Medulla oblongata (tissue), 1 donor: ENCODE data around the gene XRCC4.

ENCODE experiments used
- DNase-seq: peaks from one replicate; pipeline ENCODE4 v3.0.0-alpha.2; 2015; ENCODE audit errors: extremely low spot score

Gene XRCC4

DNA sequence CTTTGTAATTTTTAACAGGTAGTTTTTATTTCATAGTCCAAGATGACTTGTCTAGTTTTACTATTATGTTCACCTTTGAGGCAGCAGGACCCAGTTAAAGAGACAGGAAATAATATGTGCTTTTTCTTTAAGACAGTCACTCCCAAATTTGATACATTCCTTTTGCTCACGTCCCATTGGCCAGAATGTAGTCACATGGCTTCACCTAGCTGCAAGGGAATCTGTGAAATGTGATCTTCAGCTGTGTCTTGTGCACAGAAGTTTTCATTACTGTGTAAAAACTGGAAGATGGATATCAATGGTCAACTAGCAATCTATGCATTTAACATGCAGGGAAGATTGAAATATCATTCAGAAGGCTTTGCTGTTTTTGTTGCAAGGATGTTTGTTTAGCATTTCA is 41.1 kb downstream of the XRCC4 start:
- no peak for DNase-seq

DNA sequence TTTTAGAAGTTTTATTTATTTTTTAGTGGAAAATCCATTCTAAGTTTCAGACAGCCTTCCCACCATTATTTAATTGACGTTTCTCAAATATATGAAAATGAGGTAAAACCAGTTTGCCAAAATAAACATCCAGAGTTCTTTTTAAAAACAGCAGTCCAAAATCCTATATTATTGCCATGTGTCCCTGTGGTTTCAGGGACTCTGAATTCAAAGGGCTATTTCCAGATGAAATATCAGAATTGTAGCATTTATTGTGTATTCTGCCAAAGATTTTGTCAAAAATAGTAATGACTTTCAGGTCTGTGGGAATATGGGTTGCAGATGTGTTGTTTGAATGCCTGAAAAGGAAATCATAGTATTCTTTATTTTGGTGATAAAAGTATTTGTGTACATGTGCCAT is 41.6 kb downstream of the XRCC4 start:
- no peak for DNase-seq

DNA sequence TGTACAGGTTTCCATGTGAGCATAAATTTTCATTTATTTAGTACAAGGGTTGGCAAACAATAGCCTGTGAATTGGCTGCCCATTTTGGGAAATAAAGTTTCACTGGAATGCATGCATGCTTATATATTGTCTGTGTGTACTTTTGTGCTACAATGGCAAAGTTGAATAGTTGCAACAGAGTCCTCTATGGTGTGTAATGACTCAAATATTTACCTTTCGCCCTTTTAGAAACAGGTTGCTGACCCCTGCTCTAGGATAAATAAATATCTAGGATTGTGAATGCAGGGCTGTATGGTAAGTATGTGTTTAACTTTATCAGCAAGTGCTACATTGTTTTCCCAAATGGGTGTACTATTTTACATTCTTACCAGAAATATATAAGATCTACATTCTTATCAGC is 47.2 kb downstream of the XRCC4 start:
- DNase-seq, result no peak

DNA sequence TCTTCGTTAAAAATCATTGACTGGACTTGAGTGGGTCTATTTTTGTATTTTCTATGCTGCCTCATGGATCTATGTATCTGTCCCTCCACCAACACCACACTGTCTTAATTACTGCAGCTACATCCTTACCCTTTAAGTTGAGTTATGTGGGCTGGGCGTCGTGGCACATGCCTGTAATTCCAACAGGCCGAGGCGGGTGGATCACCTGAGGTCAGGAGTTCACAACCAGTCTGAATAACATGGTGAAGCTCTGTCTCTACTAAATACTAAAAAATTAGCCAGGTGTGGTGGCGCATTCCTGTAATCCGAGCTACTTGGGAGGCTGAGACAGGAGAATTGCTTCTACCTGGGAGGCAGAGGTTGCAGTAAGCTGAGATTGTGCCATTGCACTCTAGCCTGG is 48.2 kb downstream of the XRCC4 start:
- no peak for DNase-seq

DNA sequence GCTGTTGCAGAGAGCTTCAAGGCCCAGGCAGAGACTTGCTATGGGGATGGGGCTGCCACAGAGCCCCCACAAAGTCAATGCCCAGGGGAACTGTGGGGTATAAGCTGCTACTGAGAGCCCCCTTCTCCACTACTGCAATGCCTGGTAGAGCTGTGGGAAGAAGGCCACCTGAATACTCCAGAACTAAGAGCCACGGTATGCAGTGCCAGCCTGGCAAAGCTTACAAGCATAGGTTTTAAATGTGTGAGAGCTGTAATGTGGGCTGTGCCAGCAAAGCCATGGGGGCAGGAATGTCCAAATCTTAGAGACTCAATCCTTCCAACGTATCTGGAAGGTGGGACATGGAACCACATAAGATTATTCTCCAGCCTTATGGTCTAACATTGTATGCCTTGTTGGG is 49.2 kb downstream of the XRCC4 start:
- DNase-seq, result no peak

DNA sequence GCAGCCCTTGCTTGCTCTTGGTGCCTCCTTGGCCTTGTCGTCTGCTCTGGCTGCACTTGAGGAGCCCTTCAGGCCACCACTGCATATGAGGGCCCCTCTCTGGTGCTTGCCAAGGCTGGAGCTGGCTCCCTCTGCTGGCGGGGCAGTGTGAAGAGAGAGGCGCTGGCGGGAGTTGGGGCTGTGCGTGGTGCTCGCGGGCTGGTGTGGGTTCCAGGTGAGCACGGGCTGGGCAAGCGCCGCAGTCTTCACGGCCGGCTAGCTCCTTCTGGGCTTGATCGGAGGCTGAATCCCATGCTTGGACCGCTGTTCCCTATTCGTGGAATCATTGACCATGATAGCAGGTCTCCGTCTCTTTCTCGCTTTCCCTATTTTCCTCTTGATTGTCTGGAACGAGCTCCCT is 56.5 kb downstream of the XRCC4 start:
- DNase-seq, result no peak

DNA sequence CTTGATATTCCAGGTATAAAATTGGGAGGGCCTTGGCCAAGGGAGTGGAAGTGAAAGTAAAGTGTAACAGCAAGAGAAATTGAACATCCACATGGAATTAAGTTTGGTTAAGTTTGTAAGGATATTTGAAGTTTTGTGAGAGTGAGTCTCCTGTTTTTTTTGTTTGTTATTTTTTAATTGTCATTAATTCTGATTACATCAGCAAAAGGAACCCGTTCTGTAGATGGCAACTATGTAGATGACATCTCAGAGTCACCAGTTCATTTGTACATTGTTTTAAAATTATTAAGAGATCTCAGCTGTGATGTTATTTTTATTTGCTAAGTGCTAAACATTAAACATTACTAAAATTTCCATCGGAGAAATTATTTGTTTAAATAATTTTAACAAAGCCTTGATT is 65.2 kb downstream of the XRCC4 start:
- DNase-seq, result no peak

DNA sequence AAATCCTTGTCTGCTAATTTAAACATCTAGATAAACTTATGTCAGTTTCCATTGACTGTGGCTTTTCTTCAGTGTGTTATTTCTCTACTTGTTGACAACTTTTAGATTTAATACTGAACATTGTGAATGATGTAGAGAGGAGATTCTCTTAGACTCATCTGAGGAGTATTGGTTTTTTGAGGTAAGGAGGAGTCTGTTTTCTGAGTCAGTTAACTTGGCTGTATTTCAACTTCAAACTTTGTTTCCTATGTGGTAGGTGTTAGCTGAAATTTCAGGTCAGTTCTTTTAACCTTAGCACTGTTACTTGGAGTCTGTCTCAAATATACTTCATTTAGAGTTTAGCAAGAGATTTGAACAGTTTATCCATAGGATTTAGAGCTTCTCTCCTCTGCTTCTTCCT is 67.9 kb downstream of the XRCC4 start:
- DNase-seq, result no peak

DNA sequence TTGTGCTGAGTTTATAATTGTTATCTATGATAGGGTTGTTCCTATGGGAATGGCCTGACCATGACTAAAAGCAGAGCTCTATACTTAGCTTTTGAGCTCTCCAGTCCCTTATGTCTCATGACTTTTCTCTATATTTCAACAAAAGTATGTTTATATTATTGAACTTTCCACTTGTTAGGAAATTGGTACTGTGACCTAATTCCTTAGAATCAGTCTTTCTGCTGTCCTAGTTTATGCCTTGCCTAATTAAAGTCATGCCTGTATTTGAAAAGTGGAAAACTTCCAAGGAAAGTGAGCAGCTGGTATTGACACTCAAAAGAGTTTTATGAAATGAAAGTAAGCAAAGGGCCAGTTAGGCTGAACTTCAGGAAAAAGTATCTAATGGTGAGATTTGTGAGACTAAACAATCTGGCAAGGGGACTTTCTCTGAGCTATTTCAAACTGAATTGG is 68.6 kb downstream of the XRCC4 start:
- peak; percentile 39 for DNase-seq

DNA sequence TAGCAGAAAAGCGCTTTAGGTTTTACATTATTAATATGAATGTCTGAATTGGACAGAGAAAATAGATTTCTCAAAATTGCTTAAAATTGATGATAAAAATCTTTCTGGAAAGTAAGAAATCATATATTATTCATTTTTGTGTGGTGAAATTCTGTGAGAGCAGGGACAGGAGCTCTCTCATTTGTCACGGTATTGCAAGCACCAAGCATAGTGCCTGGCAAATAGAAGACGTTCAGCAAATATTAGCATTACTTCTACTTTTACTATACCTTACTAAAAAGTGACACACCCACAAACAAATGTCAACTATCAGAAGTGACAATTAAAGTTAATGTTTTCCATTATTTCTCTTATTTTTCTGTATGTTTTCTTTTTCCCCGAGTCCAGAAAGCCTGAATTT is 69.1 kb downstream of the XRCC4 start:
- DNase-seq, result no peak

DNA sequence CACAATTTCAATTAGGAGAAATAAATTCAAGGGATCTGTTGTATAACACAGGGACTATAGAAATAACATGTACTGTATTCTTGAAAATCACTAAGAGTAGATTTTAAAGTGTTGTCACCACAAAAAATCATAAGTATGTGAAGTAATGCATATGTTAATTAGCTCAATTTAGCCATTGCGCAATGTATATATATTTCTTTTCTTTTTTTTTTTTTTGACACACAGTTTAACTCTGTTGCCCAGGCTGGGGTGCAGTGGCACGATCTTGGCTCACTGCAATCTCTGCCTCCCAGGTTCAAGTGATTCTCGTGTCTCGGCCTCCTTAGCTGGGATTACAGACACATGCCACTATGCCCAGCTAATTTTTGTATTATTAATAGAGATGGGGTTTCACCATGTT is 70.2 kb downstream of the XRCC4 start:
- DNase-seq, result no peak

DNA sequence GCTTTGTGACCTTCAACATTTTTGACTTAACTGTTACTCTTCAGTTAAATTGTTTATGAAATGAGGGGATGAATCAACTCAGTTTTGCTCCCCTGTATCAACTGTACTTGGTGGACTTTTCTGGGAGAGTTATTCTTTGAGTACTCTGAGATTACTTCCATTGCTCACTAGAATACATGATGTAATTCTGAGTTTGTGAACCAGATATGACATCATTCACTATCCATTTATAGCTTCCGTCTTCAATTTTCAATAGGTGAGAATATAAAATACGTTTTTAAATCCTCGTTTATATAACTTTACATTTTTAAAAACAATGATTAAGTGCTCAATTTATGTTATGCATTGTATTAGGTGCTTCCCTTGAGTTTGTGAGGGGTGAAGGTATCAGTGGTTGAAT is 71.0 kb downstream of the XRCC4 start:
- no peak for DNase-seq

DNA sequence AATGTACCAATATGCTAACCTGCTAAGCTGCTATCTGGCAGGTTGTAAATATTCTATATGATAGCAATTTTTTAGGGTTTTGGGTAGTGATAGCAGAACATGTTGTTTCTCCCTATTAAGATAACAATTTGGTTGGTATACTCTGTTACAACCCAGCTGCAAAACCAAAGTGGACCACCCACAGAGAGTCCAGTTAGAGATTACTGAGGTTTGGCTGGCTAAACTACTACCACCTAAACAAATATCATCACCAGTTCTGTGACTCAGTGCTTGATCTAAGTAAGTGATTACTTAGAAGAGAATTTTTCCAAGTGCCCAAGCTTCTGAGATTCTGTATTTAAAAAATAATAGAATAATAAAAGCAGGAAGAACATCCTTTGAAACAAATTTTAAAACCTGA is 72.3 kb downstream of the XRCC4 start:
- DNase-seq, result no peak

DNA sequence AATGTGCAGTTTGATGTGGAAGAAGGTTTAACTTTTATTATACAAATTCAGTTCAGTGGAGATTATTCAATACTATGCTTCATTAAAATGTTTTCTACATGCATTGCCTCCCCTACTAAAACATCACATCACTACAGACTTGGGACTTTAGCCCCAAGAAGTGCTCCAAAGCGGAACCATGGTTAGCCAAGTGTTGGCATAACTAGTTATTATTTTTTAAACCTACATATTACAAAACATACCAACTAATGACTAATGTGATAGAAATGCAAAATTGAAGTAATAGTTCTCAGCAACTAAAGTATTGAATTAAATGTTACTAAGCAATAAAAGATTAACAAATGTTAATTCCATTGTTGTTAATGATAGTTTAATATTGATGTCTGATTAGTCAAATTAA is 74.5 kb downstream of the XRCC4 start:
- no peak for DNase-seq

DNA sequence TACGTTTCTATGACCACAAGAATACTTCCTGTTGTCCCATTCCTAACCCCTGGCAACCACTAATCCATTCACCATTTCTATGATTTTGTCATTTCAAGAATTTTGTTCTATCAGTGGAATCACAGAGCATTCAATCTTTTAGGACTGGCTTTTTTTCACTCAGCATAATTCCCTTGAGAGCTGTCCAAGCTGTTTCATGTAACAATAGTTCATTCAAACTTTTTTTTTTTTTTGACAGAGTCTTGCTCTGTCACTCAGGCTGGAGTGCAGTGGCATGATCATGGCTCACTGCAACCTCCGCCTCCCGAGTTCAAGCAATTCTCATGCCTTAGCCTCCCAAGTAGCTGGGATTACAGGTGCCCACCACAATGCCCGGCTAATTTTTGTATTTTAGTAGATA is 75.6 kb downstream of the XRCC4 start:
- DNase-seq, result peak; percentile 56

DNA sequence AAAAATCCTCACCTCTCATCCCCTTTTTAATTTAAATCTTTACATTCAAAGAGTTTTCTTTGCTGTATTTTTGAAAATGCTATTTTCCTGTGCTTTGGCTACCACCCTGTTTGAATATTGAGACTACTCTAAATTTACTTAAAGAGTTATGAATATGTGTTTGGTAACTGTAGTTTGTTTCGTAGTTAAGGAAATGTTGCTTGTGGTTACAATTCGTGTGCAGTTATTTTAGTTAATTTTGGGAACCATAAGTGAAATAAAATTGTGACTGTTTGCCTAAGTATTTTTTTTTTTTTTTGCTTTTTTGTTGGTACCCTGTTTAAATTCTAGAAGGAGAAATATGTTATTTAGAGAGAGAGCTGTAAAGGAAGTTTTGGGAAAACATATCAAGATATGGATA is 78.7 kb downstream of the XRCC4 start:
- DNase-seq, result no peak

DNA sequence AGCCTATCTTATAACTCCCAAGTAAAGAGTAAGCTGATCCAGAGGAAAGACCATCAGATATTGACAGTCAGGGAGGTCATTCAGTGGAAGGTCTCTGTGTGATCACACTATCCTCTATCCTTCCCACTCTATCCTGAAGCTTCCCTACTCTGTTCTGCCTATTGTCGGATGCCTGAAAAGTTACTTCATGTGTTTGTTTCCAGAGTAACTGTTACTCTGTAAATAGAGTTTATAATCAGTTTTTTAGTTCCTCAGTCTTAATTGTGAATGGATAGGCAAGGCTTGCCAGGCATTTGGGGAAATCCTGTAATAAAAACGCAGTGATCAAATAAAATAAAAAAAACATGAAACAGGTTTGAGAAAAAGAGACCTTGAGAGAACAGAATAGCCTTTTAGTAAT is 79.8 kb downstream of the XRCC4 start:
- DNase-seq, result no peak

DNA sequence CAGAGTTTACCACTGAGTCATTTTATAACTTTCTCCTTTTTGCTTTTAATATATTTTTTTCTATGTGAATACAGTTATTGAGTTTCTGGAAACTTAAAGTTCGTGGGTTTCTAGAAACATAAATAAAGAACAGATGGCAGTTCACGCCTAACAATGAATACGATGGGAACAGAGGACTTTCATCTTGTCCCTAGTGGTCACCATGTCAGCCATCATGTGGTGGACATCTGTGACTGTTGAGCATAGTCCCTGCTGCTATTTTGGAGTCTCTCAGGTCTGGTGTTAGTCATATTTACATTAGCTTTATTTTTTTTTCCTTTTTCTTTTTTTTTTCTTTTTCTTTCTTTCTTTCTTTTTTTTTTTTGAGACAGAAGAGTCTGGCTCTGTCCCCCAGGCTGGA is 85.3 kb downstream of the XRCC4 start:
- DNase-seq, result no peak

DNA sequence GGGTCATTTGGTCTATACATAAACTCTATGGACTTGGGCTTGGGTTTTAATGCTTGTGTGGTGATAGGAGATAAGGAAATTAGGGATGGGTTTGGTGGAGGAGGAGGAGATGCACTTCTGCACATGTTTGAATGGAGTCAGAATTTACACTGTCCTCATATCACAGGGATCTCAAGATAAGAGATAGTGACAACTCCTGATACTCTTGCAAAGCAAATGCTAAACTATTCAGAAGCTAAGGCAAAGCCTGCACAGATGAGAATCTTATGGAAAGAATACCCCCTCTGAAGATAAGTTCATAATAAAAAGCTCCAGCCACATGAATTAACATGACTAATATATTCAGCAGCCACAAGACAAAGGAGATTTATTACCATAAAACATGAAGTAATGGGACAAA is 90.2 kb downstream of the XRCC4 start:
- DNase-seq, result no peak

DNA sequence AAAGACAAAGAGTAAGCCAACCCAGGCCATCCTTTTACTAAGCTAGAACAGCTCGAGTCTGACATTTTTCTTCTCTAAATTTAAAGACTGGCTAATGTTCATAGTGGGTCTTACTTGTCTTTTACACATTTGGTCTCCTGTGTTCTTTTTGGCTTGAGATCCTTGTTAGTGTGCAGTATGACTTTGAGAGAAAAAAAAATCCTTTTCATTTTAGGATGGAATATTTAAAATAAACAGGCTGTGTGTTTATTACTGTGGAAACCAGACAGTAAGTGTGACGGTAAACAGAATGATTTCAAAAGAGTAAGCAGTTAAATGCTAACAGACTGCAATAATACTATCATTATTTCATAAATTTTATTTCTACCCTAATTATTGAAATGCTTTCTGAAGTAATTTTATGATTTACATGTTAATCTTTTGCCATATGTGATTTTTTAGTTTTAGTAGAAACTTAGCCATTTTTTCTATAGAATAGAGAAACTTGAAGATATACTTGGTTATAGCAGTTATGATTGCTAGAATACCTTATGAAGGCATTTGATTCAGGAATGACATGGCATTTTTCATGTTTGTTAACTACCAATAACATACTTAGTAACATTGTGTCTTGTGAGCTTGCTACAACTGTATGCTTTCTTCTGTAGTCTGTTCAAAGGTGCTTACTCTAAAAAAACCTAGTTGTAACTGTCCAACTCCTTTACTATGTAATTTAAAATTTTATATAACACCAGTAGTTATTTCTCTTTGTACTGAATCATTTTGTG is 92.4 kb downstream of the XRCC4 start:
- no peak for DNase-seq

DNA sequence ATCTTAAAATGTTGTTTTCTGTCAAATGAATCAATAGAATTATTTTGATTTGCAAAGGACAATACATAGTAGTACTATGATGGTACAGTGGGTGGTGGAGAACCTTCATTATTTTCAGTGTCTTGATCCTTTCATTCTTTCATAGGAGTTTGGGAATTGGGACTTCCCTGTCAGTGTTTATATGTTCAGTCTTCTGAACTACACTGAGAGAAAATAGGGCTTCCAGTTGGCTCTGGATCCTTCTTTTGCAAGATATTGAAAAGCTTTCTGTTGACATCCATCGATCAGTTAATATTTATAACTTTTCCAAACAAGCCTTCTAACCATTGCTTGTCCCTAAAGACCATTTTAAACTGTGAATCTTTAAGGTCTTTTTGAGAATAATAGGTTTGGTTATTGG is 94.7 kb downstream of the XRCC4 start:
- DNase-seq, result no peak

DNA sequence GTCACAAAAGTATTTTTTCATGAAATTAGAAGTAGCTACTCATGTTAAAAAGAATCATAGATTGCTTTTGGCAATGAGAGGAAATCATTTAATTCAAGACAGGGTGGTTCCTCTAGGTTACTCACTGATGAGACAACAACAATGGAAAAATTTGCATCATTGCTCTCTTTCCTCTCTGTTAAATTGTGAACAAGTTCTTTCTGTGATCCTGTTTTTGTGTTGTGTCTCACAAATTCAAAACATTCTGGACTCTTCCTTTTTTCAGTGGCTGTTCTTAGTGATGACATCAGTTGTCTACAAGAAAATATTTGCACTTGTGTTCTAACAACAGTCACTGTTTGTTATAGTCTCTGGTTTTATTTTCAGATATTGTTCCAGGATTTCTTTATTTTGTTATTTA is 95.3 kb downstream of the XRCC4 start:
- DNase-seq, result peak; percentile 17

DNA sequence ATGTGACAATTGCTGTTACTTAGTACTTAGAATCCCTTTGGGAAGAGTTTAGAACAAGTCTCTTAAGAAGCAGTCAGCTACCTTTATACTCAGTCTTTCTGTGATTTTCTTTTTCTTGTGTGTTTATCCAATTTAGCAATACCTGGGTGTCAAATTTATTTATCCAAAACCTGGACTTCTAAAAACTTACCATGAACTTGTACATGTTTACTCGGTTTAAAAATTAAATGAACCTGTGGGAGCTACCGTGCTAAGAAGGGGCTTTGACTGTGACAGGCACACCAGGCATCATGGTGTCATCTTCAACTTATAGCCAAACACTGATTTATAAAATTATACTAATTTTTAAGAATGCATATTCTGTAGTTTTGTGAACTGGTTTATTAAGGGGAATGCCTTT is 96.5 kb downstream of the XRCC4 start:
- DNase-seq, result no peak

DNA sequence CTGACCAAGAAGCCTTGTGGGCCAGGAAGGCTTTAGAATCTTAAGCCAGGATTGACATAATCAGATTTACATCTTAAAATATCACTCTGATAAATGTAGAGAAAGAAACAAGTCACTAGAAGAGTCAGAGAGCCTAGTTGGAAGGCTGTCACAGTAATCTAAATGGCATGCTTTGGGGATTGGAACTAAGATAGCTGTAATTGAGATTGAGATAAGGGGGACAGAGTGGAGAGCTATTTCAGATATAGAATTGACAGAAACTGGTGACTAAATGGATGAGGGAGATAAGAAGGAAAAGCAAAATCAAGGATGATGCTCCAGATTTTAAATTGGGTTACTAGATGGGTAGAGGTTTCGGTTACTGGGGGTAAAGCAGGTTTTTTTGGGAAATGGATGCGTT is 100.5 kb downstream of the XRCC4 start:
- no peak for DNase-seq
